RPMI7951 (cell line): ENCODE results near the gene BTBD6. TPM values are rescaled to one million over a fixed set of nuclear protein-coding genes. Genes with fewer than 3 reads are reported as not detected.

Source experiments
- DNase-seq: peaks from one replicate; pipeline ENCODE4 v3.0.0-alpha.2; 2012; ENCODE audit warnings: low read depth
- total RNA-seq: library from RNA; depleted of rRNA; stranded (reverse); fragments of >200 nt; shearing (Covaris generic); gene quantifications from 2 replicates; pipeline ENCODE4 v1.2.3, GENCODE V29; 2014; rRNA removed

BTBD6 gene
- 43.4 and 44.9 TPM in 2 replicates for total RNA-seq

DNA sequence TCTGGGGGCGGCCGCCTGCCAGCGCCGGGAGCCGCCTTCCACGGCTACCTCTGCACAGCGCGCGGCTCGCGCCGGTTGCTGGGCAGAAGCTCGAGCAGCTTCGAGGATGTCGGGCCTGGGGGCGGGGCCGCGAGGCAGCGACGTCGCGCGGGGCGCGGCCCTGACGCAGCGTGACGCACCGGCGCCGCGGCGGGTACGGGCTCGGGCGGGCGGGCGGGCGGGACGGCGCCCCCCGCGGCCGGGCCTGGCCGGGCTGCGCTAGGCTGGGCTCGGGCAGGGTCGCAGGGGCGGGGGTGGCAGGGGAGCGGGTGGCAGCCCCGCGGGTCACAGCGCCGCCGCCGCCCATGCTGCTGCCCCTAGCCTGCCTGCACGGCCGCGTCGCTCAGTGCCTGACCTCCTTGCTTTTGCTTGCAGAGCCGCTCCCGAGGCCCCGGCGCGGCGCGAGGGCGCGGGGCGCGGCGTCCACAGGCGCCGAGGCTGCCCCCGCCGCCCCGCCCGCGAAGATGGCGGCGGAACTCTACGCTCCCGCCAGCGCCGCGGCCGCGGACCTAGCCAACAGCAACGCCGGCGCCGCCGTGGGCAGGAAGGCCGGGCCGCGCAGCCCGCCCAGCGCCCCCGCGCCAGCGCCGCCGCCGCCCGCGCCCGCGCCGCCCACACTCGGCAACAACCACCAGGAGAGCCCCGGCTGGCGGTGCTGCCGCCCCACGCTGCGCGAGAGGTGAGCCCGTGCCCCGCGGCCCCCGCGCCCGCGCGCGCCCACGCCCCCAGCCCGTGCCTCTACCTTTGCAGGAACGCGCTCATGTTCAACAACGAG is at the start of gene BTBD6:
Gene BTBD6 (plus strand): TSS at position 166 of the 814 bp plus-strand sequence. CDS start 179 bp downstream, at position 345.
- peak; percentile 78 for DNase-seq

DNA sequence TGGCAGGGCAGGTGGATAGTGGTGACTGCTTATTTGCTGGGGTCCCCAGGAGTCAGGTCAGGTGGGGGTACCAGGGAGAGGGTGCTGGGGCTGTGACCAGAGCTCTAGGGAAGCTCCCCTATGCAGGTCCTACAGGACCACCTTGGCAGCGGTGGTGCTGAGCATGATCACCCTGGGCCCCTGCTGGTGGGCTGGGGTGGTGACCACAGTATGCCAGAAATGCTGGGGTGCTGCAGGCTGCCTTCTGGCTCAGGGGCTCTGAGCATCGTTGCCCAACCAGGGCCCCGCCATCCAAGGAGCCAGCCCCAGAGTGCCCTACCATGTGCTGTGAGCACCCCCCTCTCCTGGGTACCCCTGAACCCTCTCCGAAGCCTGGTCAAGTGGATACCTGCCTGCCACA is 49.7 kb upstream of the BTBD6 start:
- no peak for DNase-seq

DNA sequence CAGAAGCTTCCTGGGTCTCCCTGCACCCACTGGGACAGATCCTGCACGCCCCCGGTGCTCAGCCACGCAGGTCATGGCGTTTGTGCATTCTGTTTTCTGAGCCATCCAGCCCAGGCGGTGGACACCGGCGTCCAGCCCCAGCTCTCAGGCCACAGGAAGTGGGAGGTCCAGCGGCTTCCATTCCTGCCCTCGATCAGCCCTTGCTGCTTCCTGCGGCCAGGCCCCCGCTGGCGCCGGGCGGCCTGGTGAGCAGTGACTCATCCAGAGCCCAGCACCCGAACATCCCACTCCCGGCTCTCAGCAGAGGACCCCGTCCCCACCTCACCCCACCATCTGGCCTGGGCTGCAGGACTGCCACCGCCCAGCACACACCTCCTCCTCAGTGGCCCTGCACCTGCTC is 49.2 kb upstream of the BTBD6 start:
- DNase-seq, result peak; percentile 48

DNA sequence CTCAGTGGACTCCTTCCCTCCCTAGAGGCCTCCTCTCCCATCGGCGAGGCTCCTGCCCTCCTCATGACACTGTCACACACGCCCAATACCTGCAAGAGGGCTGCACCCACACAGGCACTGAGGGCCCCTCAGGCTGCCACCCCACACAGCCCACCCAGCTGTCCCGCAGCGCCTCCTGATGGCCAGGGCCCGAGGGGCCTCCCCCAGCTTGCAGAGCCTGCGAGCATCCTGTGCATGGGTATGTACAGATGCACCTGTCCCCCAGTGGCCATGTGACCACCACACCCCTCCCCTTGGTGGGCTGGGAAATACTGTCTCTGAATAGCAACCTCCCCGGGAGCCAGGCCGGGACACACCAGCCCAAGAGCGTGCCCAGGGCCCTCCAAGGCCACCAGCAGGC is 48.3 kb upstream of the BTBD6 start:
- no peak for DNase-seq

DNA sequence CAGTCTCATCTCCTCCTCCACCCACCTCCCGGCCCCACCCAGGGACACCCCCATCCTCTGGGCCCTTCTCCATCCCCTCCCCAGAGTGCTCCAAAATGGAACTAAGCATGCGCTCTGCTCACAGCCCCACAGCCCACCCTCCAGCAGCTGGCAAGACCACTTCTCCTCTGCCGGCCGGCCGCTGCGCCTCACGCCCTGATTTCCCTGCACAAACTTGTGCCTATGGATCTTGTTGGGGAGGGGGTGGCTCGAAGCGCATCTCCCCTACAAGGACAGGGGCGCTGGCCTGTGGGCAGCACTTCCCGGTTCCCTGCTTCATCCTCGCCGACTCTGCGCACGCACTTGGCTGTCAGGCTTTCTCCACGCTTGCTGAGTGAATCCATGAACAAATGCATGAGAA is 47.7 kb upstream of the BTBD6 start:
- no peak for DNase-seq

DNA sequence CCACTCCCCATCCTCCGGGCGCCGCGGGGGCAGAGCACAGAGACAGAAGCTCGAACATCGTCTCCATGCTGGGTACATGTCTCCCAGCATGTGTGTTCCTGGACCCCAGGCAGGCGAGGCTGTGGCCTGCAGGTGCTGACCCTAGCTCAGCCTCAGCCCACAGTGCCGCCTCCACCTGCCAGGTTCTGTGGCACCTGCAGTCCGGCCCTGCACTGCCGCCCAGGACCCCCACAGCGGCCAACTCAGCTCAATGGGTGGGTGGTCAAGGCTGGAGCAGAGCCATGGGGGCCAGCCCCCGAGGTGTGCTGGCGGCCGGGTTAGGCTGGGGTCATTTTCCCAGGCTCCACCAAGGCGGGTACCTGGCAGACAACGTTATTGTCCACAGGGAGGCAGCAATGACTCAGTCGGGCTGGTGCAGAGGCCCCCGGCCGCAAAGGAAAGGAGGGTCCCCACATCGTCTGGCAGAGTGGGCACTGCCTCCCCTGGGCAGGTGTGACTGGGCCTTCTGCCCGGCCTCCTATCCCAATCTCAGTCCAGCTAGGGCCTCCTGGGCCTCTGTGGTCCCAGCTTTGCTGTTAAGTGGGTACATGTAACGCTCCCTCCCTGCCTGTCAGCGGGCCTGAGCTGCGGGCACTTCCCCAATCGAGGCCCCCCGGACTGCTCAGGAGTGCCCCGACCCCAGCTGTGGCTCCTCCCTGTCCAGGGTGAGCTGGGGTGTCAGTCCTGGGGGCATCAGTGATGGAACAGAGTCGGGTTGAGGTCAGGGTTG is 47.0 kb upstream of the BTBD6 start:
- DNase-seq, result no peak

DNA sequence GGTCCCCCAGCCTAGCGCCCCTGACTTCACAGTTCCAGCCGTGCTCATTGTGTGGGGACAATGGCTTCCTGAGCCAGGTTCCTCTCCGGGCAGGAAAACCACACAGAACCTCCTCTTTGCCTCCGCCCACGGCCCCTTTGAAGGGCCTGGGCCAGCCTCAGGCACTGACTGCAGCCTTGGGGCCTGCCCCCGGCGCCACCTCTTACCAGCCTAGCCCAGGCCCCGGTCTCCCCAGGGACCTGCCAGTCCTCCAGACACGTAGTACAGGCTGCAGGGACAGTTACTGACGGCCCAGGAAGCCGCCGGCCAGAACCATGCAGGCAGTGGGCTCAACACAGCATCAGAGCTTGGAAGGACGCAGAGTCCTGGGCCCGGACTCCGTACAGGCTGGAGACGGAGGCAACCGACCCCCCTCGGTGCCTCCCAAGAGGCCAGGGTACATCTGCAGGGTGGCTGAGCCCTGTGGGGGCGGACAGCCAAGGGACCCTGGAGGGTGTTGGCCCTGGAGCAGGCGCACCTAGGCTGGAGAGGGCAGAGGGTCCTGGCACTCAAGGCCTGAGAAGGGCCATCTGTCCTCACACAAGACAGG is 46.3 kb upstream of the BTBD6 start:
- DNase-seq, result no peak

DNA sequence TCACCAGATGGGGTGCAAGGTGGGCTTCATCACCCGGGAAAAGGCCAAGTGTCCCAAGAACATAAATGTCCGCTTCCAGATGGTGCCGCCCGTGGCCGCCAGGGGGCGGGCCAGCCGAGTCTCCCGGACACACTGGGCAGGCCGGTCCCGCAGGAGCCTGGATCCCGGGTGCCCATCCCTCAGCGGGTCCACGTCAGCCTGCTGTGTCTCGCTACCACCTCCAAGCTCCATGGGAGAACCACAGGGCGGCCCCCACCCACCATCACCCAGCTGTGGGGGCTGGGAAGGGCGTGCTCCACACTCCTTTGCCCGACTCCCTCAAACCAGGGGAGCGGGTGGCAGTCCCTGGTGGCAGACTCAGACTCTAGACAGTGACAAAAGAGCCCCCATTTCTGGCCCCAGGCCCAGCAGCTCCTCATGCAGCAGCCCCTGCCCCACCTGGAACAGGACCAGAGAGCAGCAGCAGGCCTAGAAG is 45.2 kb upstream of the BTBD6 start:
- peak; percentile 52 for DNase-seq

DNA sequence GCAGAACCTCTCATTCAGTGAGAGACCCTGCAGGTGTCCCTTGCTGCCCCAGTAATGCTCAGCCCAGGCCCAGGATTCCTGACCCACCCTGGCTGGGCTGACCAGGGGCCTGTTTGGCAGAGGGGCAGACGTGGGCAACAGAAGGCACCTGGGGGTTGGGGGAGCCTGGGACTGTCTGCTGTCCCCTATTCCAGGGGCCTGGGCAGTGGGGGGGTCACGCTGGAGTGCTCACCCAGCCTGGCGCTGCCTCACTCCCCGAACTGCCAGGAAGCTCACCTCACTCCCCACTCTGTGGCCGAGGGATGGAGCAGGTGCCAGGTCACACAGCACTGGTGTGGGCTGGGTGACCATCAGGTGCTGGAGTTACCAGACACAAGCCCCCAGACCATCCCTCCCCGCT is 44.6 kb upstream of the BTBD6 start:
- no peak for DNase-seq

DNA sequence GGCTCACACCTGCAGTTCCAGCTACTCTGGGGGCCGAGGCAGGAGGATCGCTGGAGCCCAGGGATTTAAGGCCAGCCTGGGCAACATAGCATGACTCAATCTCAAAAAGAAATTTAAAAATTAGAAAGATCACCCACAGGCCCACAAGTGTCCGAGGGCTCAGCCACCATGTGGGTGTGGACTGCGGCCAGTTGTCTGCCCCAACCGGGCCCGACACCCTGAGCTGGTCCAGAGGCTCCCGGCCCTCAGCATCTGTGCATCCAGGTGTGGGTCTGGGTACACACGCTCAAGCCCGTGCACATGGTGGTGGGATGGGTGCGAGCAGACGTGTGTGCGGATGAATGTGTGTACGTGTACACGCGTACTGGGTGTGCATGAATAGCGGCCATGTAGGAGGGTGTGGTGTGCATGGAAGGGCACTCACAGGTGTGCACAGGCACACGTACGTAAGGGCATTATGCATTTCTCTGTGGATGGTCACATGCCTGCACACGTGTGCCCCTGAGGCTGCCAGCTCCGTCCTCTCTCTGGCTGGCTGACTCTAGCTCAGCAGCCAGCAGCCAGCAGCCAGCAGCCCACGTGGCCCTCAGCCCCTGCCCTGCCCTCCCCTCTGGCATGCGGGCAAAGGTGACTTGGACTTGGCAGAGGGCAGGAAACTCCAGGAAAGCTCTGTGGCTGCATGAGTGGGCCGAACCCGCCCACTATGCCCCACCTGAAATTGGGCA is 44.0 kb upstream of the BTBD6 start:
- DNase-seq, result no peak

DNA sequence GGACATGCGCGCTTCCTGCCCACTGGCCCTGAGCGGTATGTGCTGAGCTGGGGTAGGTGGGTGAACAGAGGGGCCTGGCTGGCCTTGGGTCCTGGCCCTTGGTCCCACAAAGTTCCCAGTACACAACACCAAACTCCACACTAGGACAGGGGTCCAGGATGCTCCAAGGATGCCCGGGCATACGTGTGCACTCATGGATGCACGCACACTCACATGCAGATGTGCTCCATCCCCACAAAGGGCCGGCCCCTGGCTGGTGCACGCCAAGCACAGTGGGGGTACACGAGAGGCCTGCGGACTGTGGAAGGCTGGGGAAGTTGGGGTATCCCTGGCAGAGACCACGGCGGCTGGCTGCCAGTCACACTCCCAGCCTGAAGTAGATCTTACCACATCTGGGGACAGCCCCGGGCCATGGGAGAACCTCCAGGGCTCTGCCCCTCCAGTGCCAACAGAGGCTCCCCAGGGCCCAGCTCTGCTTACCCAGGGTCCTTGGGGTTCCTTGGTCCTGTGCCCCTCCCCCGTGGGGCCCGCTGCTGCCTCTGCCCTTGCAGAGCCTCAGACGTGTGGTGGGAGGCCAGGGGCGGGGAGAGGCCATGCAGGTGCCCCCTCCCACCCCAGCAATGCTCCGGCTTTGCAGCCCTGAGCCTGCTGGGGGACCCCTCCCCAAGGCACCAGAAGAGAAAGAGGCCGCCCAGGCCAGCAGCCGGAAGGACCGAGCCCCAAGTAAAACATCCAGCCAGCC is 43.2 kb upstream of the BTBD6 start:
- no peak for DNase-seq

DNA sequence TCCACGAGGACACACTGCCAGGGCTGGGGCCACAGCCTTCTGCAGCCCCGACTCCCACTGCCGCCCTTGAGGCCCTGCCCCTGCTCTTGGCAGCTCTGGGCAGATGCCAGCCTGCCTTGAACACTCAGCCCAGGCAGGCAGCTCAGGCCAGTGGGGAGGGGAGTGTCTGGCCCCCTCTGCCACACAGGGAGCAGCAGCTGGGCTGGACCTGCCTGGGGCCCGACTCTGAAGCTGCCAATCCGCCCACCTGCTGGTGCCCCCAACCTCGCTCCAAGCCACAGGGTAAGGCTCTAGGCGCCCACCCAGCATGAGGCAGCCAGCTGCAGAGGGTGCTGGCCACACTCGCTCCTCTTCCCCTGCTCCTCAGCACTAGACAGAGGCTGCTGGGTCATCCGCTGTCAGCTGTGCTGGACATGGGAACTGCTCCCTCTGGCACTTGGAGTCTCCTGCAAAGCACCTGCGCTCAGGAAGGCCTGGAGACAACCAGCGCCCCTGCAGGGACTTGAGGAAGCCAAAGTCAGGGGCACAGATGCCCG is 42.6 kb upstream of the BTBD6 start:
- peak; percentile 17 for DNase-seq

DNA sequence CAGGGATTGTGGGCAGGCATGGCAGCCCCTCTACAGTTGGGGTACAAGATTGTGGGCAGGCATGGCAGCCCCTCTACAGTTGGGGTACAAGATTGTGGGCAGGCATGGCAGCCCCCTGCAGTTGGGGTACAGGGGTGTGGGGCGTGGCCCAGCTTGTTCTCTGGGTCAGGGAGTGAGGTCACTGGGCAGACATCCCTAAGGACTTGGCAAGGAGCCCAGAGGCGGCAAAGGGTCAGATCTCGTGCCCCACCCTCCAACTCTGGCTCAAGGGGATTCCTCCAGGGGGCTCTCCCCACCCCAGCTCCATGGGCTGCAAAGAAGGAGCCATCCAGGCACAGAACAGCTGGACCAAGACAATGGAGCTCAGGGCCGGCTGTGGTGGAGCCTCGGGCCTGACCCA is 41.5 kb upstream of the BTBD6 start:
- no peak for DNase-seq

DNA sequence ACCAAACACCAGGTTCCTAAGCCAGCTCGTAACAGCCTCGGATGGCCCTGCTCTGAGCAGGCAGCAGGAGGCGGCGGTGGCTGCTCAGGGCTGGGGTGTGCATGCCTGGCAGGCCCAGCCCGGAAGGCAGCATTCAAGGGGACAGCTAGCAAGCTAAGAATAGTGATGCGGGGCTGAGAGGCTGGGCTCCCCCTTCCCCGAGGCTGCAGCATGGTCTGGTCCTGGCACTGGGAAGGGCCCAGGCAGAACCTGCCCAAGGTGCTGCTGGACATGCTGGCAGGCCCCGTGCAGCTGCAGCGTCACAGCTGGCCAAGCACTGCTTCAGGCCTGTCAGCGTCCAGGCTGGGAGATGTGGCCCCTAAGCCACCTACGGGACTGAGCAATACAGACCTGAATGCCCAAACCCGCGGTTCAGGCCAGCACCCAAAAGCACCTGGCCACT is 40.9 kb upstream of the BTBD6 start:
- DNase-seq, result no peak

DNA sequence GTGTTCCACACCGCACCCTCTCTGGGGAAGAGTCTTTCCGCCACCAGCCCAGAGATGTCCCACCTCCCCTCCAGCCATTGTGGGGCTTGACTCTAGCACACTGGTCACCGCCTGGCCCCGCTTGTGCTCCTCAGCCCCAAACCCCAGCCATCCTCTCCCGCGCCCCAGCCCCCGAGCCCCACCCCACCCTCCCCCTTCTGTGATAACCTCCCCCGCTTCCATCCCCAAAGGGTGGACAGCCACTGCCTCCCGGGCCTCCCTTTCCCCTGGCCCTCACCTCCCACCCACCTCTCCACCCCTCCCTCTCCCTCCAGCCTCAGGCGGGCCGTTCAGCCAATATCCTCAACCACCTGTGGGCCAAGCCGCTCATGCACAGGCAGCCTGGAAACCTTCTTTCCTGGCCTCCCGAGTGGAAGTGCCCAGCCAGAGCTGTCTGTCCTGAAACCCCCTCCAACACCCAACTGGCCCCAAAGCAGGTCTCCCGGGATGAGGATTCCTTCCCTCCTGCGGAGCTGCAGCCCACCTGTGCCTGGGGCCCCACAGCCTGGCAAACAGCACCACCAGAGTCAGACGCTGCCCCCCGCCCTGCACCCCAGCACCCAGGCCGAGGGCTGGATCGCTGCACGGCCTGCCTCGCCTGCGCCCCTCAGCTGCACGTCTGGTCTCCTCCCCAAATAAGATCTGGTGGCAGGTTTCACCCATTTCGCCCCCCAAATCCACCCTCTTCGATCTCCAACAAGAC is 40.2 kb upstream of the BTBD6 start:
- no peak for DNase-seq

DNA sequence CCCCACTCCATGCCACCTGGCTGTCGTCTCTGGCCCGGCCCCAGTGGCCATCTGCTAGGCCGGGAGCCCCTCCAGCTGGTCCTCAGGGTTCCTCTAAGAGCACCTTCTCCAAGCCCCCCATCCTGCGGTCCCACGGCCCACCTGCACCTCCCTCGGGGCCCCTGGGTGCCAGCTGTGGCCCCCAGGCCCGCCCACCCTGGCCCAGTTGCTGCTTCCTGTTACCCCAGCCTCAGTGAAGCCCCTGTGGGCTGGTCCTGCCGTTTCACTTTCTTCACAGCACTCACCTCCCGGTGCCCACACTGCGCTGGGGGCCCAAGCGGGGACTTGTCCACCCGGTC is 39.6 kb upstream of the BTBD6 start:
- no peak for DNase-seq

DNA sequence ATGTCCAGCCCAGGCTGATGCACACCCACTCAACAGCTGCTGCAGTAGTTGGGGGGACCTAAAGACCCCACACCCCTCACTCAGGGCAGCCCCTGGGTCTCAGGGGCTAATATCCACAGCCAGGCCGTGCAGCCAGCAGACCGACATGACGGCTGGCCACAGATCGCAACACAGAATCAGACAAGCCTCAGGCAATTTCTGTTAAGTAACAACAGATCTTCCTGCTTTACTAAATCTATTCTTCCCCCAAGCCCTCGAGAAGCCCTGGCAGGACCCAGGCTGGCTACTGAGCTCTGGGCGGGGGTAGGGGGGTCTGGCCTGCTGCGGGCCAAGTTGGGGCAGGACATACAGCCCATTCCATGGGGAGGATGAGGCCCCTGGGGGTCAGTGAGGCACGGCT is 39.2 kb upstream of the BTBD6 start:
- no peak for DNase-seq

DNA sequence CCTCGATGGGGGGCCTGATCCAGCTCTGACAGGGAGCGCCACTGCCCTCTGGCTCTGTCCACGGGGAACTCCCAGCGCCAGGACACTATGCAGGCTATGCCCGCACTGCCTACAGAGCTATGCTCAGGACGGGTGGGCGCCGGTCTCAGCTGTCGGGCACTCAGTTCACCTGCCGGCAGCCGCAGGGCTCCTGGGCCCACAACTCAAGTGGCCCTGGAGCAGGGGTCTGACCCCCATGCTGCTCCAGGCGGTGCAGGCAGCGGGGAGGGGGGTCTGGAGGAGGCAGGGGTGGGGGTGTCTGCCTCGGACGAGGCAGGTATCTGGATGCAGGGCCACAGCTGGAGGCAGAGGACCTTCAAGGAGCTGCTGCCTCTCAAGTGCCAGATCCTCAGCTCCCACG is 38.7 kb upstream of the BTBD6 start:
- DNase-seq, result no peak

DNA sequence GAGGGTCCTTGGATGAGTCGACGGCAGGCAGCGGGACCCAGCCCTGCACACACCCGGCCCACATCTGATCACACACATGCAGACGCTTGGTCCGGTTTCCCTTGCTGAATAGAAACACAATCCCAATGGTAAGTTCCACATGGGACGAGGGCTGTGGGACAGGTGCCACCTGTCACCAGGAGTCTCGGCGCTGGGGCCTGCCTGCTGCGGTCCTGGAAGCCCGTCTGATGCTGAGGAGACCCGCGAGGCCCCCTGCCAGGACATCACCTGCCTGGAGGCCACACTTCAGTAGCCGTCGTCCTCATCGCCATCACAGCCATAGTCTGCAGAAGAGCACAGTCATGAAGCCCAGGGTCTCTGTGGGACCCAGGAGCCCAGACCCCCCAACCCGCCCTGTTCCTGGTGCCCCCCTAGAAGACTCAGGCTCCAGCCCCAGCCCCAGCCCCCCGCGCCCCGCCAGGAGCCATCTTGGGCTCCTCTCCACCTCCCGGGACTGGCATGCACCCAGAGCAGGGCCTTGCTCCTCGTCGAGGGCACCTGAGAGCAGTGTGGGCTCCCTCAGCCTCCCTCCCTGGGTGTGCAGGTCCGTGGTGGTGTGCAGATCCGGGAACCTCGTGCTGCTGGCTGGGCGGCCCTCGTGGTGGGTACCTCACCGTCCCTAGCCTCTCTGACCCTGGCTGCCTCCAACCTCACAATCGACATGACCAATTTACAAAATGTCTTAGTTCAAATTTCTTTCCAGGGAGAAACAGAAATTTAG is 37.9 kb upstream of the BTBD6 start:
- no peak for DNase-seq
